GM15510 (cell line): Measurements from ENCODE around the gene KMT5C.

Source experiments
- POLR2A ChIP-seq: IDR thresholded peaks from 3 replicates; pipeline ENCODE4 v1.6.1; 2011; ENCODE audit warnings: borderline replicate concordance; ENCODE audit not compliant: insufficient read length; ENCODE audit errors: extremely low read depth

Gene KMT5C

DNA sequence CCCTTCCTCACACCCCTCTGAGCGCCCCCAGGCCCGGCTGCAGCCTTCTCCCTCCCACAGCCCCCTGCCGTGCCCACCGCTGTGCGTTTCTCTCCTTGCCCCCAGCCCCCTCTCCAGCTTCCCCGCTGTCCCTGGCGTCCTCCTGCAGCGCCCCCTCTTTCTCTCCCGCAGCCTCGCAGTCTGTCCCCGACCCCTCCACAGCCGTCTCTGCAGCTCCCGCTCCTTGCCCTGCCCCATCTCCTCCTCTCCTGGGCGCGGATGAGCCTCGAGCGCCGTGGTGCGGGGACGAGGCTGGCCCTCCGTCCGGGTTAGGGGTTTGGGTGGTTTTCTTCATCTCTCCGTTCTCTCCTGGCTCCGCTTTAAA is 1.1 kb downstream of the KMT5C start:
- TF ChIP-seq POLR2A: no peak

- peak; percentile 24 for TF ChIP-seq POLR2A
Observed at GRCh38 chr19:55341171-55341588, 1.5 kb downstream of the KMT5C start.

DNA sequence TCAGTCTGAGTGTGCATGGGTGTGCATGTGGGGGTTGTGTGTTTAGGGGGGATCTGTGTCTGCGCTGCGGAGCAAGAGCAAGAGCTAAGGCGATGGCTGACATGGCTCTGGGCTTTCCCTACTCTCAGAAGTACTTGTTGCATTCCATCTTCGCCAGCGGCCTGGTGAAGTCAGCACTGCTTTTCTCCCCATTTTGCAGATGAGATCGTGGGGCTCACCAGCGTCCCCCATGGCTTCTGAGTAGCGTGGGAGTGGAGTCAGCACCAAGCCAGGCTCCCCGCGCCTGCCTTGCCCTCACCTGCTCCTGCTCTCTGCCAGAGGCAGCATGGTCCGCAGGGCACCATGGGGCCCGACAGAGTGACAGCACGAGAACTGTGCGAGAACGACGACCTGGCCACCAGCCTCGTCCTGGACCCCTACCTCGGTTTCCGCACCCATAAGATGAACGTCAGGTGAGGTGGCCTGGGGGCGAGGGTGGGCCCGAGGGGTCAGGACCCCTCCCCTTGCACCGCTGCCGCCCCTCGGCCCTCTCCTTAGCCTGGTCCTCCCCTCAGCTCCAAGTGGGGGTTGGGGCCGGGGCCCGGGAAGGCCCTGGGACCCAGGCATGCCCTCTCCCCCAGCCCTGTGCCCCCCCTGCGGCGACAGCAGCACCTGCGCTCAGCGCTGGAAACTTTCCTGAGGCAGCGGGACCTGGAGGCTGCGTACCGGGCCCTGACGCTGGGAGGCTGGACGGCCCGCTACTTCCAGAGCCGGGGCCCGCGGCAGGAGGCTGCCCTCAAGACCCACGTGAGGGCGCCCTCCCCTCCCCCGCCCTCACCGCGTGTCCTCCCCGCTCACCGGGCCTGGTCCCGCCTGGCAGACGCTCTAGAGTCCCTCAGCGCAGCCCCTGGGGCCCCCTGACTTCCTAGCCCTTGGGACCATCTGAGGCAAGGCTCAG is 2.2 kb downstream of the KMT5C start:
- TF ChIP-seq POLR2A: no peak

DNA sequence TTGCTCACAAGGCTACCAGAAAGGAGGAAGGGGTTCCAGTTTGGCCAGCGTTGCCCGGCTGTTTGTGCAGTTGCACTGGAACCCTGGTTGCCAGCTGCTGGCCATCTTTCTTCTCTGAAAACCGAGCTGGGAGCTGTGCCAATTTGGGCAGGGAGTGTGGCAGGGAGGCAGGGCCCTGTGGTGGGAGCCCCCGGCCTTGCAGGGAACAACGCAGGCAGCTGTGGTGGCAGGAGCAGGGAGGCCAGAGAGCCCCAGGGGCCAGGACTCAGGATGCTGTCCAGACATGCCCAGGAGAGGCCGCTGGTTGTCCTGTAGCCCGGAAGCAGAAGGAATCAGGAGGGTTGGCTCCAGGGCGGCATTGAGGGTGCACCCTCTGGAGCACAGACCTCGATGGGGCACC is 4.8 kb downstream of the KMT5C start:
- no peak for TF ChIP-seq POLR2A

- TF ChIP-seq POLR2A: no peak
Observed at GRCh38 chr19:55345101-55345817, 5.6 kb downstream of the KMT5C start.

- TF ChIP-seq POLR2A: no peak
Observed at GRCh38 chr19:55345818-55346724, 6.4 kb downstream of the KMT5C start.

- no peak for TF ChIP-seq POLR2A
Observed at GRCh38 chr19:55346725-55347441, 7.2 kb downstream of the KMT5C start.

DNA sequence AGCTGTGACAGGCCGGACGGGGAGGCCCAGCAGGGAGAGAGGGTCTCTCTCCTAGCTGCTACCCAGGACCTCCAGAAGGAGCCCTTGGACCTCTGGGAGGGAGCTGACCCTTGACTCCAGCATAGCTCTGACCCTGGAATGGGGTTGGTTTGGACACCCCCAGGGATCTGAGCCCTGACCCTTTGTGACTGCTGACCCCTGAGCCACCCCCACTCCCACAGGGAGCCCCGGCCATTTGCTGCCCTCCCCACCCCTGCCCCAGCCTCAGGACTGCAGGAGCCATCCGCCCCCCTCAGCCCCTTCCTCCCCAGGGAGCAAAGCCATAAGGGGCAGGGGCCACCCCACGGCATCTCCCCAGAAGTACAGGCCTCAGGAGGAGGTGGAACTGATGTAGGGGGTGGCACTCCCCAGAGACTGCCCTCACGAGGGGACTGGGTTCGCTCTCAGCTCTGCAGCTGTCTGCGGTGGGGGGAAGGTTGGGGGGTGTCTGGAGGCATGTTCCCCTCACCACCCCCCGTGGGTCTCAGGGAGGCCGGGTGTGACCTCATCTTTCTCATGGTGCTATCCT is 7.8 kb downstream of the KMT5C start:
- no peak for TF ChIP-seq POLR2A

DNA sequence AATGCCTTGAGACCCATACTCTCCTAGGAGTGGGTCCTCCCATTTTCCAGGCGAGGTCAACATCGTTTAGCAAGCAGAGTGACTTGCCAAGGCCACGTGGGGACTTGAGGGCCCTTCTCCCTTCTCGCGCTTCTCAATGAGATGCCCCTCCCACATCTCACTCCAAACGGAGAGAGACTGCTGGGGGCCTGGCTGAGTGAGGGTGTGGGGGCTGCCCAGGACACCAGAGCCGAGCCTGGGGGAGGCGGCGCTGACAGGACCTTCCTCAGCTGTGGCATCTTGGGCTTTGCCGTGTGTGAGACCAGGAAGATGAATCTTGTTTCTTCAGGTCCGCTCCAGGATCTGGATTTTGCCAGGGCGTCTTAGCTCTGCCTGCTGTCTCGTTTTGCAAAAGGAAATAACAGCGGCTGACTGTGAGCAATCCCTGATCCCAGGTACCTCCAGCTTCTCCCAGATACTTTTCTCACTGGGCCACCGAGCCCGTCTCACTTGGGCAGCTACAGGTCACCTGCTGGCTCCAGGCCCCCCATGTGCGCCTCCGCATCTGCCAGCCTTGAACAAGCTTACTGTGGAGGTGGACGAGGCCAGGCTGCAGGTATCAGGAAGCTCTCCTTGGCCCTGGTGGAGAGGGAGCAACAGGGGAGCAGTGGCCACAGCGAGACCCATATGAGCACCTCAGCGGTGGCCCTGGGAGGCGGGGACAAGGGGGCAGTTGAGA is 8.8 kb downstream of the KMT5C start:
- no peak for TF ChIP-seq POLR2A

DNA sequence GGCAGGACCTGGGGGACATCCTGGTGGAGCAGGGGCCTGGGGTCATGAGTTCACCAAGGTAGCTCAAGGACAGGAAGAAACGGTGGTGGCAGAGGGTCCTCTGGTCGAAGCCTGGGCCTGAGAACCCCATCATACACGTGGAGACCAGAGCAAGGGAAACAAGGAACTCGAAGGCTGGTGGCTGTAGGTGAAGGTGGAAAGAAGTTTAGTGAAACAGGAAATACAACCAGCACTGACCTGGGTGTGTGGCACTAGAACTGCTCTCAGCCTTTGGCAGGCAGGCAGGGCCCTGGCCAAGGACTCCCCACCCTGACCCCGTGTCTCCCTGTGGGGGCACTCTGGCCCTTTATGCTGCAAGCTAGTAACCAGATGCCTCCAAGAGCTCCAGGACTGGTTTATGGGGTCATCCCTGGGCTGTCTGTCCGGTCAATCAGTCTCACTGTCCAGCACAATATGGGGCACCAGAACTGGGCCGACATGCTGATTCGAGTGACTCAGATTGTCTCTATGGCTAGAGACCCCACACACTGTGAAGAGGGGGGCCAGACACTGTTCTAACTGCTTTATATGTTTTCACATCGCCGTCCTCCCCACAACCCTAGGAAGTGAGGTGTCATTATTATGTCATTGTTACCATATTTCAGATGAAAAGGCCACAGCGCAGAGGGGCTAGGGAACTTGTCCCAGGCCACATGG is 11.1 kb downstream of the KMT5C start:
- no peak for TF ChIP-seq POLR2A

GRCh38 chr19:55352040-55352439 is 12.4 kb downstream of the KMT5C start:
- no peak for TF ChIP-seq POLR2A

- no peak for TF ChIP-seq POLR2A
Observed at GRCh38 chr19:55352549-55353145, 13.0 kb downstream of the KMT5C start.
